Stimulated activated CD4-positive, alpha-beta T cell treated with anti-CD3 and anti-CD28 coated beads, Interleukin-1b, Interleukin-23, amount 100 ng/mL, for 24 hours (primary cell): Measurements from ENCODE around the gene PDE9A.

Experiments used
- DNase-seq, 4 experiments: peaks; one replicate each; pipeline ENCODE4 v3.0.0-alpha.2; 2020; ENCODE audit warnings: low read depth in 4 of 4, low spot score in 1 of 4

Gene PDE9A

GRCh38 chr21:42641311-42642218, 11.9 kb upstream of the PDE9A start:
- no peak for DNase-seq

- DNase-seq: no peak
Measured at GRCh38 chr21:42642219-42642745, 11.1 kb upstream of the PDE9A start.

- DNase-seq: no peak
Measured at GRCh38 chr21:42644223-42645208, 8.9 kb upstream of the PDE9A start.

- no peak for DNase-seq
Measured at GRCh38 chr21:42645211-42646075, 8.0 kb upstream of the PDE9A start.

- DNase-seq: no peak
Measured at GRCh38 chr21:42646076-42646825, 7.2 kb upstream of the PDE9A start.

GRCh38 chr21:42646836-42647235, 6.6 kb upstream of the PDE9A start:
- no peak for DNase-seq

GRCh38 chr21:42648606-42649005, 4.8 kb upstream of the PDE9A start:
- no peak for DNase-seq

- no peak for DNase-seq
Measured at GRCh38 chr21:42649122-42650032, 4.0 kb upstream of the PDE9A start.

GRCh38 chr21:42650033-42650370, 3.4 kb upstream of the PDE9A start:
- DNase-seq: no peak

GRCh38 chr21:42650441-42651421, 2.7 kb upstream of the PDE9A start:
- DNase-seq: no peak

- no peak for DNase-seq
Measured at GRCh38 chr21:42651515-42652401, 1.7 kb upstream of the PDE9A start.

- no peak for DNase-seq
Measured at GRCh38 chr21:42652527-42653230, 742 bp upstream of the PDE9A start.

GRCh38 chr21:42654179-42654912, 925 bp downstream of the PDE9A start:
- no peak for DNase-seq

GRCh38 chr21:42654913-42655795, 1.7 kb downstream of the PDE9A start:
- no peak for DNase-seq
